GM10847 (cell line): ENCODE measurements around the gene ACOXL.

Experiments used
- POLR2A ChIP-seq: IDR thresholded peaks from 2 replicates; pipeline ENCODE4 v1.6.1; 2011; ENCODE audit not compliant: insufficient read length; ENCODE audit errors: extremely low read depth

The ACOXL gene

DNA sequence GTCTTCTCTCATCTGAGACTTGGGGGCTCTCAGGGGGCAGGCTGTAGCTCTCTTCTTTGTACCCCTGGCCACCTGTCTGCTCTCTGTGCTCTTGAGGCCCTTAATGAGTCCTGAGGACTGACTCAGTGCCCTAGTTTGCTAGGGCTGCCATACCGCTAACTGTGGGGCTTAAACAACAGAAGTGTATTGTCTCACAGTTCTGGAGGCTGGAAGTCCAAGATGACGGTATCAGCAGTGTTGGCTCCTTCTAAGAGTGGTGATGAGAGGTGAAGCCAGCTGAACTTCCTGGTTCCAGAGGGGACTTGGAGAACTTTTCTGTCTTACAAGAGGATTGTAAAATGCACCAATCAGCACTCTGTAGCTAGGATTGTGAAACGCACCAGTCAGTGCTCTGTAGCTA is 67.0 kb downstream of the ACOXL start:
- TF ChIP-seq POLR2A = no peak

DNA sequence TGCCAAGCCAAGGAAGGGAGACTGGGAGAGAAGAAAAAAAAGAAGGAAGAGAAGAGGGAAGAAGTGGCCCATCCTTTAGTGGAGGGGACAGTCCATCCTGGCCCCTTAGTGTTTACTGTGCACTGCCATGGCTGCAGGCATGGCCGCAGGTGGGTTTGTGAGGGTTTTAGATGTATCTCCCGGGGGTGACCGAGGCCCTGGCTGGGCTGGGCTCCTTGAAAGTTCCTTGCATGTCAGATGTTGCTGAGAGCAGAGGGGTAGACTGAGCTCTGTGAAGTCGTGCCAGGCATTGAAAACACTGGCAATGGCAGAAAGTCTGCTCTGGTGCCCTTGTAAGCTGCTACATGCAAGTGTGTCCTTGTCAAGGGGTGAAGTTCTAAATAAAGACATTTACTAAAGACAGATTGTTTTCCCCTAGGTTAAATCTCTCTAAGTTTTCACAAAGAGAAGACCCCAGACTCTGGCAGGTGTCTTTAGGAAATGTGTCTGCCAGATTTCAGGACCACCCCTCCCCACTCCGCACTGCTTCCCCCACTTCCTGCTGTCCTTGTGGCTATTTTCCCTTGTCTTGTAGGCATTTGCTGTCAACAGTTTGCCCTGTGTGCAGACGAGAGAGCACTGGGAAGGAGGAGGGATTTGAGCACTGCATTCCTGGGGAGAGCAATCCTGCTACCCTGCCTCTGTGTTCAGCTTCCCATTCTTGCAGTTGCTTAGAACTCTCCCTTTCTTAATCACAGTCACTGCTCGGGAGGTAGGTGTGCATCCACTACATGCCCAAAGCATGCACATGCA is 68.4 kb downstream of the ACOXL start:
- TF ChIP-seq POLR2A = no peak

DNA sequence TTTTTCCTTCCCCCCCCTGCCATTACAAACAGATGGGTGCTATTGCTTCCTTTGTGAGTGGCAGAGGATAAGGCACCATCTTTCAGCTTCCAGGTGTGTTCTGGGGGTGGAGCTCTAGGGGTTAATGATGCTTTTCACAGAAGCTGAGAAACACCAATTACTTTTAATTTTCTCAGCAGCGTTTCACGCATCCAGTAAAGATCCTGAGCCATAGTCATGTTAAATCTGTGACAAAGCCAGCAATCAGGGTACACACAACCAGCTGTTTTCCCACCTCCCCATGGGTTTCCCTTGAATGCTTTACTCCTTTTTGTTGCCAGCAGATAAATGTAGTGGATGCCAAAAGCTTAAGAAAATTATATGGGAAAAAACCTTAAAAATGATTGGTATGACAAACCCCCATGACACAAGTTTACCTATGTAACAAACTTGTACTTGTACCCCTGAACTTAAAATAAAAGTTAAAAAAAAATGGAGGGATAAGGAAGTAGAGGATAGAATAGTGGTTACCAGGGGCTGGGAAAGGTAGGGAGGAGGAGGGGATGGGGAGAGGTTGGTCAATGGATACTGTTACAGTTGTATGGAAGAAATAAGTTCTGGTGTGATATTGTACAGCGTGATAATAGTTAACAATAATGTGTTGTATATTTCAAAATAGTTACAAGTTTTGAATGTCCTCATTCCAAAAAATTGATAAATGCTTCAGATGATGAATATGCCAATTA is 70.0 kb downstream of the ACOXL start:
- TF ChIP-seq POLR2A = no peak

DNA sequence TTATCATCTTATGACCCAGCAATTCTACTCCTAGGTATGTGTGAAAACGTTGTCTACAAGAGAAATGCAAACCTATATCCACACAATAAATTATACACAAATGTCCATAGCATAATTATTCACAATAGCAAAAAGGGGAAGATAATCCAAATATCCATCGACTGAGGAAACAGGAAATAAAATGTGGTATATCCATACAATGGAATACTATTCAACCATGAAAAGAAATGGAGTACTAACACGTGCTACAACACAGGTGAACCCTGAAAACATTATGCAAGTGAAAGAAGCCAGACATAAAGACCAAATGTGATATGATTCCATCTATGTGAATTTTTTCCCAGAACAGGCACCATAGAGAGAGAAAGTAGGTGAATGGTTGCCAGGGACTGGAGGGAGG is 72.1 kb downstream of the ACOXL start:
- TF ChIP-seq POLR2A = no peak

DNA sequence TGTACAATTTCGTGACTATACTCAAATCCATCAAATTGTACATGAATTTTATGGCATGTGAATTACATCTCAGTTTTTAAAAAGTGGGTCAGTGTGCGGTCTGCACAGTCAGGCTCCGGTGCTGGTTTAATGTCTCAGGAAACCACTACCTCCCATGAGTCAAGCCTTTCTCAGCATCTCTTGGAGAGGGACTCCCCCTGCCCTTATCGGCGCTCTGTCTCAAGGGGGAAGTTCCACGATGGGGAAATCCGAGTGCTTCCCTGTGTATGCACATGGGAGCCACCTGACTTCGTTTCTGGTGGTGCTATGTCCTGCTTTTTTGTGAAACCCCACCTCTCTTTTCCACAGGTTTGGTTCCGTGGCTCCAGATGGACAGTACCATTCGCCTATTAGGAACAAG is 72.5 kb downstream of the ACOXL start:
- TF ChIP-seq POLR2A = no peak

DNA sequence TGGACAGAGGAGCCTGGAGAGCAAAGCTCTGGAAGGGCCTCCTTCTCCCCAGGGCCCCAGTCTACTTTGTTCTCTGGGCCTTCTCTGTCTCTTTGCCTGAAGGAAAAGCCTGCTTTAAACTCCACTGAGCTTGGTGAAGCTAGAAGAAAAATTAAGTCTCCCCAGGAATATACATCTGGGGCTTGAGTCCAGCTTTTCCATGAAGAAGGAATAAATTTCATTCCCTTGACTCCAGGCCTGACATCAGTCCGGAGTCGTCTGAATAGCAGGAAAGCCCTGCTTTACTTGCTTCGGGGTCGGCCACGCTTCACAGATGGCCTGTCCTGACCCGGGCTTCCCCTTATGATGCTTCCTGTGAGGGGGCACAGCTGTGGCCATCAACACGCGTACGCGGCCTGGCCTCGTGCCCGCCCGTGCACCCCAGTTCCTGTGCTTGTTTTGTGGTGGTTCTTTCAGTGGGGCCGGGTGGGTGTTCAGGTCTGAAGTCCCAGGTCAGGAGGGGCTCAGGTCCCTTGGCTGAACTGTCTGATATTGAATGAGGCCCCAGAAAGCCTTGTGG is 73.6 kb downstream of the ACOXL start:
- TF ChIP-seq POLR2A = no peak

DNA sequence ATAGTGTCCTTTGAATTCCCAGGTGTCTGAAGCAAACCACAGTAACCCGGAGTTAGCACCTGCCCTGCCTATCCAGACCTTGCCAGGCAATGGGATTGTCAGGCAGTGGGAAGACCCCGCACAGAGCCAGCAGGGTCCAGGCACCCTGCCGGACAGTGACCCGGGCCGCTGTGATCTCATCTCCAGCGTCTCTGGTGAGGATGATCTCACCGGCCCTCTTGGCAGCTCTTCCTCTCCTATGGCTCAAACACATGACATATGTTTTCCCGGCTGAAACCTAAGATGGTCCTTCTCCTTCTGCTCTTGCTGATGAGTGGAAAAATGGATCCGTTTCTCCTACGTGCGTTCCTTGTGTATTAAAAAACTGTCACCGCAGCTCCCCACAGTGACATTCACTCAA is 75.1 kb downstream of the ACOXL start:
- no peak for TF ChIP-seq POLR2A

DNA sequence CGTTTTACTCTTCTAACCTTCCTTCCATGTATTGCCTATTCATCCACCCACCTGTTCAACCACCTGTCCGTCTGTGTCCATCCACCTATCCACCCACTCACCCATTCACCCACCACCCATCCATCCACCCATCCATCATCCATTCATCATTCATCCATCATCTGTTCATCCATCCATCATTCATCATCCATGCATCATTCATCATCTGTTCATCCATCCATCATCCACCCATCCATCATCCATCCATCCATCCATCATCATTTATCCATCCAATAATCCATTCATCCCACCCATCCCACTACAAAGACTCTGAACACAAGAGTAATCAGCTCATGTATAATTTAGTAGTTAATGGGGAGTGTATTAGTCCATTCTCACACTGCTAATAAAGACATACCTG is 78.0 kb downstream of the ACOXL start:
- TF ChIP-seq POLR2A = no peak

DNA sequence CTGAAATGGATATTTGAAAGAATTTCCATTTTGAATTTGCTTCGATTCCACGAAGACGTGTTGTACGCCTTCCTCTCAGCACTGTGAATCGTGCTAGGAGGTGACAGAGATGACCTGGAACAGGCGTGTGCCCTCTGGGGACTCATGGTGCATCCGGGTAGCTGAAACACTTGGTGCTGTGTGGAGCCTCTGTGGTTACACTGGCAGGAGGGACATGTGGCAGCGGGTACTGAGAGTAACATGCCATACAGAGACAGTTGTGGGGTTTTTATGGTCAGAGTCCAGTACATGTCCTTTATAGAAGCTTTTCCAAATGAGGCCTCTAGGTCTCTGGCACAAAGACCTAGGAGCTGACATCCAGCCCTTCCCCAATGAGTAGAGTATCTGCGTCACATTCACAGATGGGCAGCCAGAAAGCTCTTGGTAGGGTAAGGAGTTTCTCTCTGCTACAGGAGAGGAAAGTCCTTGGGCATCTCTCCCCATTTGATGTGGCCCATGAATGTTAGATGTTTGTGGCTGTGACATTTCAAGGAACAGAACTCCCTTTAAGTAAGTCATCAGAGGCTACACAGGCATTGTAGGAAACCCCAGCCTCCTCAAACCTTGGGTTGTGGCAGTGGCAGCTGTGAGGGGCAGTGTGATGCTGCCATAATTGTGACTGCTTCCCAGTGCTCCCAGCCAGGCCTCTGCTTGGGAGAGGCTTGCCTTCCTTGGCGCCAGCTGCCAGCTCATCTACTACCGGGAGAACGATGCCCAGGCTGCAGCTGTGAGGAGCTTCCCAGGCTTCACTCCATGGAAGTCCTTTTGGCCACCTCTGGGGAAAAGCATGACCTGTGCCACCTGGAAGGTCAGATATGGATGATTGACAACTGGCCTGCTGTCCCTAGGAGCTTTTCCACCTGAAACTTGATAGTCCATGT is 80.6 kb downstream of the ACOXL start:
- no peak for TF ChIP-seq POLR2A

DNA sequence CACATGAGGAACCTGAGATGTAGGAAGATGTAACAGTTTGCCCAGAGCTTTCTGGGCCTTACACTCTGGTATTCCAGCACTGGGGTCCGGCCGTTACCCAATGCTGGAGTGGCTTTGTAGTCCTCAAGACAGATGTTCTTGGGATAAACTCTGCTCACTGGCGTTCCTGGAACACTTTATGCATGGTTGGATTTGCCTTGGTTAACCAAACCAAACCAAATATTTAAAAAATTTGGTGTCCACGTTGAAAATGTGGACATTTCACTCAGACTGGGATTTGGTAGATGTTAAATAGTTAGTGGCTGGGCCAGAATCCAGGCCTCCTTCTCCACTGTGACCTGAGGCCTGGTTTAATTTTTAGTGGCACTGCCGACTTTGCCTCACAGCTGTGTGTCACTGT is 81.5 kb downstream of the ACOXL start:
- no peak for TF ChIP-seq POLR2A

DNA sequence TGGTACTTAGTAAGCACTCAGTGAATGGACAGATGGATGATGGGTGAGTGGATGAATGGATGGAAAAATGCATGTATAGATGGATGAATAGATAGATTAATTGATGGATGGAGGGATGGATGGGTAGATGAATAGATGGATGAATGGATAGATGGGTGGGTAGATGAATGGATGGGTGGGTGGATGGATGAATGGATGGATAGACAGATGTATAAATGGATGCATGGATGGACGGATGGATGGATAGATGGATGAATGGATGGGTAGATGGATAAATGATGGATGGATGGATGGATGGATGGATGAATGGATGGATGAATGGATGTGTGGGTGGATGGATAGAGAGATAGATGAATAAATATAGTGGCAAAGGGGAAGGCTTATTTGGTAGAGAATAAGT is 83.6 kb downstream of the ACOXL start:
- no peak for TF ChIP-seq POLR2A

DNA sequence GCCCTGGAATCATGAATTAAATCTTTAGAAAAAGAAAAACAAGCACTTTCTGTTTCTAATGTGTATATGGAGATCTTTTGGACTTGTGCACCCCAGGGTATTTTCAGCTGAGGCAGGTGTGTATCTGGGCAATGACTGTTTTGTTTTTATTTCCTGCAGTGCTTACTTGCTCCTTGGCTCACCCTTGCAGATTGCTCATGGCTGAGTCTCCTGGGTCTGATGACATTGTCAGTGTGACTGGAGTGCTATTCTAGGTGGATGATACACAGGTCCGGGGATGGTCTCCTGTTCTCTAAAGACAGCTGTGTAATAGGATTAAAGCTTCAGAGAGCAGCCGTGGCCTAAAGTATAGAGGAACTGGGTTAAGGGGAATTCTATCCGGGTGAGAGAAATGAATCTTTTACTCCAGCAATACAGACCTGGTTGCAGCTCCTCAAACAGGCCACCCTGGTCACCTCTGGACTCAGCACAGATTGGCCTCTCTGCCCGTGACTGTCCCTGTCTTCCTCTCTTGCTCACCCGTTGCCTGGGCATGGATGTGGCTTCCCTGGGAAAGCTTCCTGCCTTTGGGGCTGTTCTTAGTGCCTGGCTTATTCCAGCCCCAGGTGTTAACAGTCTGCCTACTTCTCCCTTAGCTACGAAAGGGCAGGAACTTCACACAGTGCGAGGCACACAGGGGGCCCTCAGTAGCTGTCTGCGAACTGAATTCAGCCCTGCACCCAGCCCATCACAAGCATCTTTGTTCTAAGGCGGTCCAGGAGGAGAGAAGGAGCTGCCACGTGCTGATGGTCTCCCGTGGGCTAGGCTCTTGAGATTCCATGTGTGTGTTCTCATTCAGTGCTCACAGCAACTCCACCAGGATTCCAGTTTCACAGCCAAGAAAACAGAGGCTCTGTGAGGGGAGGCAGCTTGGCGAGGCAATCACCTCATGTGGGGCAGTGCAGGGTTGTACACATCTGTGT is 84.3 kb downstream of the ACOXL start:
- TF ChIP-seq POLR2A = no peak

DNA sequence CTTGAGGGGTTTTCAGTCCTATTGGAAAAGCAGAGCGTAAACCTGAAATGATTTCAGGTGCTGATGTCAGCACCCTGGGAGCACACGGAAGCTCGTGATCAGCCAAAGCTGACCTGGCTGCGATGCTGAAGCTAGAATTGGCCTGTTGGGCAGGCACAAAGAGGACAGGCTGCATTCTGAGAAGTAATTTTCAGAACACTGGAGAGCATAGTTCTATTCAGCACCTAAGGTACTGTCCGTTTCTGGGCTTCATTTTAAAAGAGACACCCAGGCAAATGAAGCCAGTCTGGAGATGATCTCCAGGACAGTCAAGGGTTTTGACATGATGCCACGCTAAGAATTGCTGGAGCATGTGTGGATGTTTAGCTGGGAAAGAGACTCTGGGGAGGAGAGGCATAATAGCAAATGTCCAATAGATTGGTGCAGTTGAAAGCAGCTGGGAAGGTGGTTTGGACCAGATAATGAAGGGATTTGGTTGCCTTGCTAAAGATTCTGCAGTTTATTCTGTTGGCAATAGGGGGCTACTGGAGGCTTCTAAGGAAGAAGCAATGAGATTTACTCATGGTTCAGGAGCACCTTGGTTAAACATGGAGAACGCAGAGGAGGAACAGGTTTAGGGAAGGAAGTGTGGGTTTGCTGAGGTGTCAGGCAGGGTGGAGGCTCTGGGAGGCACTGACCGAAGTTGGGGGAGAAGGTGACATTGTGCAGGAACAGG is 86.6 kb downstream of the ACOXL start:
- TF ChIP-seq POLR2A = no peak

DNA sequence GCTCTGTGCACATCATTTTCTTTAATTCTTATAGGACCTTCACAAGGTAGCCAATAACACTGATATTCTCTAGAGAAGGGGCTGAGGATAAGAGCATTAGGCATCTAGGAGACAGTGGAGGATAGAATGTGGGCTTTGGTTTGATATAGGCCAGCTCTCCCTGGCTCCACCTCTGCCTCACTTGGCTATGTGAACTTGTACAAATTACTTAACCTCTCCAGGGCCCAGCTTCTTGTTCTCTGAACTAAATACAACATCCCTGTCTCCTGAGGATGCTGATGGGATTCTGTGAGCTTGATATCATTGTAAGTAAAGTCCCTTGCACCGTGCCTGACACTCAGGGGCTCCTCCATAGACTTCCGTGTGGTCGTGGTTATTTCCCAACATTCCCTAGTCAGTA is 87.3 kb downstream of the ACOXL start:
- no peak for TF ChIP-seq POLR2A
